HL-60/S4 treated with retinoic acid at 250 ng/mL for 4 days and 3 days (cell line): ENCODE results near the gene CD7.

Experiments
- in situ Hi-C: fragments of 300-500 bp; cut with MboI; formaldehyde crosslinking; loops from 2 replicates; pipeline ENCODE4 v1.7.0; 2022; ENCODE audit warnings: low sequenced_read_pairs

Gene CD7

GRCh38 chr17:82300707-82301270, 16.6 kb downstream of the CD7 start:
- in situ Hi-C loops: no loop called here

GRCh38 chr17:82300228-82300627, 17.2 kb downstream of the CD7 start:
- in situ Hi-C loops: no loop called here

GRCh38 chr17:82299452-82299851, 18.0 kb downstream of the CD7 start:
- in situ Hi-C loops: no loop called here

GRCh38 chr17:82298538-82299421, 18.6 kb downstream of the CD7 start:
- in situ Hi-C loops: no loop called here

- in situ Hi-C loops: no loop called here
Measured at GRCh38 chr17:82297714-82298537, 19.5 kb downstream of the CD7 start.

- in situ Hi-C loops: no loop called here
Measured at GRCh38 chr17:82297280-82297713, 20.1 kb downstream of the CD7 start.

- in situ Hi-C loops: no loop called here
Measured at GRCh38 chr17:82296511-82297279, 20.7 kb downstream of the CD7 start.

- in situ Hi-C loops: no loop called here
Measured at GRCh38 chr17:82295472-82295814, 22.0 kb downstream of the CD7 start.

- in situ Hi-C loops: no loop called here
Measured at GRCh38 chr17:82294064-82294773, 23.2 kb downstream of the CD7 start.

GRCh38 chr17:82292251-82293154, 24.9 kb downstream of the CD7 start:
- in situ Hi-C loops: no loop called here

- in situ Hi-C loops: no loop called here
Measured at GRCh38 chr17:82291582-82292250, 25.7 kb downstream of the CD7 start.

GRCh38 chr17:82287868-82288801, 29.3 kb downstream of the CD7 start:
- in situ Hi-C loops: no loop called here

GRCh38 chr17:82287013-82287867, 30.2 kb downstream of the CD7 start:
- in situ Hi-C loops: no loop called here

GRCh38 chr17:82285141-82285540, 32.3 kb downstream of the CD7 start:
- in situ Hi-C loops: no loop called here

GRCh38 chr17:82283208-82283749, 34.1 kb downstream of the CD7 start:
- in situ Hi-C loops: no loop called here
